ENCODE measurements around the gene ENPP3.

ENPP3 gene

DNA sequence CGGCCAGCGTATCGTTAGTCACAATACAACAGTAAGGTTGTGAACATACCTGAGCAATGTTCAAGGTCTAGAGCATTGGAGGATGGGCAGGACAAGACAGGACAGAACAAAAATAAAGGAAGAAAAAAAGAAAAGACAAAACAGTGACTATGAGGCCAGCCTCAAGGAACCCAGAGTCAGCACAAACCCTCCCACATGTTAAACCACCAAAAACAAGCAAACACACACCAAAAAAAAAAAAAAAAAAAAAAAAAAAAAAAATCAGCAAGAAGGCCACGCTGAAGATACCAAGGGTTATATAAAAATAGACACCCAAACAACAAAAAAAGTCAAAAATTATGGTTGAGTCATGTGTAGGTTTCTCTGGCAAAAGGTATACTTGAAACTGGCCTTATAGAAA lies 21.8 kb upstream of the ENPP3 start:
- no peaks in the 10 kb centered on the region for H3K27me3 ChIP-seq
- no peak for TF ChIP-seq Cebpa-rat (IDR thresholded peaks at IDR 0.05)
- no peaks in the 10 kb centered on the region for H3K9me3 ChIP-seq (replicated peaks in 1 of 11)
- H3K4me1 ChIP-seq, result no peaks in the 10 kb centered on the region
- no peak overlapping the region for H3K27ac ChIP-seq
- H3K4me2 ChIP-seq, result no peak overlapping the region
- no peak overlapping the region for H3K9ac ChIP-seq
- H3K4me3 ChIP-seq, result no peak overlapping the region
- peaks cover 82 to 100% (median 98%) of the 10 kb centered on the region in 11 experiments for H3K36me3 ChIP-seq
- peaks cover 0 to 4% (median 0%) of the 10 kb centered on the region in 11 experiments; a peak in 2 of 22 replicates for H4K20me1 ChIP-seq

- Histone ChIP-seq H3K4me1 (peaks cover 12 to 22% (median 19%) of the 10 kb centered on the region in 10 experiments; a peak in 19 of 20 replicates), H3K27me3 (no peaks in the 10 kb centered on the region), H3K9me3 (replicated peaks in 1 of 11) (no peaks in the 10 kb centered on the region), H3K4me3 (peak within 1 kb of the TSS; percentile 77 to 97 (median 90)), H3K9ac (peak within 1 kb of the TSS; percentile 81 to 89 (median 85)), H3K36me3 (peaks cover 24 to 39% (median 32%) of the 10 kb centered on the region in 11 experiments), H3K4me2 (peak within 1 kb of the TSS; percentile 79 to 94 (median 84)), H3K27ac (peak within 1 kb of the TSS; percentile 68 to 82 (median 77); a peak in 21 of 22 replicates), H4K20me1 (peaks cover 0 to 3% (median 0%) of the 10 kb centered on the region in 11 experiments; a peak in 1 of 22 replicates)
- no peak for TF ChIP-seq Cebpa-rat (IDR thresholded peaks at IDR 0.05)
These were observed 9.1 kb upstream of the ENPP3 start, which contains the start of gene MED23 for GRCh38 chr6:131627724-131628682. Gene MED23 (minus strand): TSS chr6:131628242. CDS start chr6:131628049, 193 bp downstream.

DNA sequence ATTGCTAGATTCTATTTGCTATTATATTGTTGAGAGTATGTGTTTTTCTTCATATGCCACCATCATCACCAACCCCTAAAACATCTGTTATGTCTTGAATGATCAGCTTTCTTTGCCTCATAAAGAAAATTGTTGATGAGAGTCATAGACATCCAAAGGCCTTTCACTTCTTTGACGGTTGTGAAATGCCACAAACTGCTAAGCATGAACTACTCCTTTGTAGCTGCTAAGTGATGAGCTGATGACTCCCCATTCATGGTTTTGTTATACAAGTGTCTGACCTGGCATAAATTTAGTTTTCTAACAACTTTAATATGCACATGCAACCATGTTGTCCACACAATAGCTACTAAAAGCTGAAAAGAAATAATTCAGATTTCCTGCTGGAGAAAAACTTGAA lies 8.4 kb upstream of the ENPP3 start:
- peaks cover 17 to 31% (median 25%) of the 10 kb centered on the region in 11 experiments for H3K36me3 ChIP-seq
- H4K20me1 ChIP-seq, result peaks cover 0 to 3% (median 0%) of the 10 kb centered on the region in 11 experiments; a peak in 1 of 22 replicates
- H3K4me2 ChIP-seq, result peak overlapping the region; percentile 60 to 94 (median 78)
- no peaks in the 10 kb centered on the region for H3K27me3 ChIP-seq
- no peaks in the 10 kb centered on the region for H3K9me3 ChIP-seq (replicated peaks in 1 of 11)
- peak overlapping the region in 9 of 11 experiments; percentile 81 to 88 (median 85); a peak in 12 of 22 replicates for H3K9ac ChIP-seq
- H3K4me3 ChIP-seq, result peak overlapping the region; percentile 77 to 97 (median 90); a peak in 19 of 20 replicates
- peak overlapping the region in 2 of 11 experiments; percentile 30 to 35; a peak in 3 of 22 replicates for H3K27ac ChIP-seq
- peaks cover 12 to 22% (median 19%) of the 10 kb centered on the region in 10 experiments; a peak in 19 of 20 replicates for H3K4me1 ChIP-seq
- no peak for TF ChIP-seq Cebpa-rat (IDR thresholded peaks at IDR 0.05)

DNA sequence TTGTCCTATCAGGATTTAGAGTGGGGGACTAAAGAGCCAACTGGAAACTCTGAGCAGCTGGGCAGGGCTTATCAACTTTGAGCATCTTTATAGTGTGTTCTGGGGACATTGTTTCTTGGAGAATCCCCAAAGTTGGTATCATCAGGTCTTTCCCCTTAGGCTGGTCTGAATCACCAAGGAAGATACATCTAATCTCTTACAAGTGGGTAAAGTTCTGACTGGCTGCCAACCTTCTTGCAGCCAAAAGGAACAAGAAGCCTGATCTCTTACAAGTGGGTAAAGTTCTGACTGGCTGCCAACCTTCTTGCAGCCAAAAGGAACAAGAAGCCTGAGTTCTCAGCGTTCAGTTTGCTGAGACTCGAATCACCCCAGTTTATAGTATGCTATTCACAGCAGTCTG lies 7.5 kb upstream of the ENPP3 start:
- H3K27ac ChIP-seq, result no peak overlapping the region

GRCh38 chr6:131631625-131632289 lies 5.3 kb upstream of the ENPP3 start:
- Histone ChIP-seq H3K4me1 (peaks cover 6 to 32% (median 27%) of the 10 kb centered on the region in 10 experiments), H3K4me3 (no peak overlapping the region), H3K4me2 (no peak overlapping the region), H3K9me3 (replicated peaks in 1 of 11) (no peaks in the 10 kb centered on the region), H3K9ac (no peak overlapping the region), H4K20me1 (no peaks in the 10 kb centered on the region), H3K27ac (no peak overlapping the region), H3K36me3 (peaks cover 0 to 2% (median 0%) of the 10 kb centered on the region in 11 experiments; a peak in 1 of 22 replicates), H3K27me3 (no peaks in the 10 kb centered on the region; a peak in 1 of 22 replicates)
- no peak for TF ChIP-seq Cebpa-rat (IDR thresholded peaks at IDR 0.05)

More for the DNA sequence above, 7.5 kb upstream of the ENPP3 start:
- peaks cover 8 to 22% (median 15%) of the 10 kb centered on the region in 11 experiments; a peak in 21 of 22 replicates for H3K36me3 ChIP-seq
- H3K9me3 ChIP-seq (replicated peaks in 1 of 11), result no peaks in the 10 kb centered on the region
- TF ChIP-seq Cebpa-rat (IDR thresholded peaks at IDR 0.05), result no peak
- H3K27me3 ChIP-seq, result no peaks in the 10 kb centered on the region
- no peak overlapping the region for H3K9ac ChIP-seq
- H4K20me1 ChIP-seq, result no peaks in the 10 kb centered on the region
- H3K4me3 ChIP-seq, result no peak overlapping the region
- peaks cover 12 to 22% (median 19%) of the 10 kb centered on the region in 10 experiments; a peak in 19 of 20 replicates for H3K4me1 ChIP-seq
- no peak overlapping the region for H3K4me2 ChIP-seq

GRCh38 chr6:131635384-131636340 lies 1.4 kb upstream of the ENPP3 start:
- Histone ChIP-seq H3K9me3 (replicated peaks in 1 of 11) (no peaks in the 10 kb centered on the region), H3K27me3 (no peaks in the 10 kb centered on the region; a peak in 1 of 22 replicates), H4K20me1 (no peaks in the 10 kb centered on the region), H3K4me3 (no peak overlapping the region), H3K4me1 (peaks cover 0 to 16% (median 12%) of the 10 kb centered on the region in 10 experiments; a peak in 15 of 20 replicates), H3K27ac (no peak overlapping the region), H3K4me2 (peak overlapping the region in 10 of 11 experiments; percentile 24 to 86 (median 62); a peak in 17 of 22 replicates), H3K9ac (no peak overlapping the region; a peak in 1 of 22 replicates), H3K36me3 (no peaks in the 10 kb centered on the region)
- TF ChIP-seq Cebpa-rat (IDR thresholded peaks at IDR 0.05), result no peak

GRCh38 chr6:131638013-131638412 lies 911 bp downstream of the ENPP3 start:
- Histone ChIP-seq H3K4me1 (peaks cover 0 to 16% (median 12%) of the 10 kb centered on the region in 10 experiments; a peak in 15 of 20 replicates), H3K9me3 (replicated peaks in 1 of 11) (no peaks in the 10 kb centered on the region), H3K9ac (no peak overlapping the region), H3K4me2 (no peak overlapping the region), H3K27ac (no peak overlapping the region), H3K4me3 (no peak overlapping the region), H3K27me3 (no peaks in the 10 kb centered on the region; a peak in 1 of 22 replicates), H4K20me1 (no peaks in the 10 kb centered on the region), H3K36me3 (no peaks in the 10 kb centered on the region)
- no peak for TF ChIP-seq Cebpa-rat (IDR thresholded peaks at IDR 0.05)

DNA sequence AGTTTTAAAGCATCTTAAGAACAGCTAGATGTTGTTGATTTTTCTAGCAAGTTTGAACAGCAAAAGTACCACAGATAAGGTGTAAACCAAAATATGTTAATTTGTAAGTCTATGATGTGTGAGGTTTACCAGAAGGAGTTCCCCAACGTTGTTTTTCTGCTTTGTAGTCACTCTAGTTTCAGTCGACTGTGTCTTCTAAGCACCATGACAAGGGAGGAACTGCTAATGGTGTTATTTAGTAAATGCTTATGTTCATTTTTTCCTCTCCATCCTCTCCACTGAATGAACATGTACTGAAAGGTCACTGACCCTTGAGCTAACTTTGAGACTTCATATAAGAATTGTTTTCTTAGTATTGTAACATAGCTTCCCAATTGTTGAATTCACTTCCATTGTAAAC lies 3.0 kb downstream of the ENPP3 start:
- TF ChIP-seq Cebpa-rat (IDR thresholded peaks at IDR 0.05), result no peak
- no peaks in the 10 kb centered on the region; a peak in 1 of 22 replicates for H3K27me3 ChIP-seq
- H3K9me3 ChIP-seq (replicated peaks in 1 of 11), result no peaks in the 10 kb centered on the region
- peaks cover 0 to 14% (median 12%) of the 10 kb centered on the region in 10 experiments; a peak in 15 of 20 replicates for H3K4me1 ChIP-seq
- H3K27ac ChIP-seq, result no peak overlapping the region
- H3K36me3 ChIP-seq, result no peaks in the 10 kb centered on the region
- H3K9ac ChIP-seq, result no peak overlapping the region
- no peak overlapping the region for H3K4me3 ChIP-seq
- no peaks in the 10 kb centered on the region for H4K20me1 ChIP-seq
- H3K4me2 ChIP-seq, result no peak overlapping the region

Data from BLaER1 treated with 17β-estradiol and CSF1 and Interleukin-3, amounts not matched to agents 10 nM and 100 nM (cell line).